ENCODE results near the gene MFGE8. TPM values are rescaled to one million over a fixed set of nuclear protein-coding genes. Genes with fewer than 3 reads are reported as not detected.

The MFGE8 gene
- total and polyA plus RNA-seq, 9 of the 15 experiments (the other 6 are each of a cell fraction or from before 2014, with no cell fraction given), result 2.3 to 142 (median 62.3) TPM

- Histone ChIP-seq H2AFZ (ENCODE audit: low read depth, low read length) (no peak overlapping the region), H3K9me3 (replicated peaks; ENCODE audit: control insufficient read depth, insufficient read depth, low read depth, low read length) (no peaks in the 10 kb centered on the region), H3K27me3 (ENCODE audit: control insufficient read depth in 2 of 2, insufficient read depth in 2 of 2, low read length in 2 of 2) (peaks cover 41 to 77% of the 10 kb centered on the region in 2 experiments; a peak in 4 of 5 replicates), H3K9me1 (ENCODE audit: control insufficient read depth, insufficient read depth, low read length) (peaks cover 5% of the 10 kb centered on the region), H3K9ac (ENCODE audit: insufficient read depth in 1 of 2, low read depth in 2 of 2, low read length in 2 of 2) (peak overlapping the region in 1 of 2 experiments; percentile 48; a peak in 1 of 4 replicates), H3K4me2 (ENCODE audit: insufficient read depth, low read length) (no peak overlapping the region), H3K79me2 (ENCODE audit: control insufficient read depth, insufficient read depth, low read length) (no peaks in the 10 kb centered on the region), H4K20me1 (replicated peaks; ENCODE audit: control insufficient read depth, insufficient read depth, low read length) (peaks cover 5% of the 10 kb centered on the region), H3K36me3 (ENCODE audit: control insufficient read depth, insufficient read depth, low read length) (no peaks in the 10 kb centered on the region), H3K27ac (ENCODE audit: extremely low read depth, low read depth, low read length) (no peak overlapping the region), H3K4me3 (no peak overlapping the region), H3K4me1 (replicated peaks in 1 of 2; ENCODE audit: control insufficient read depth in 2 of 2, insufficient read depth in 2 of 2, low read length in 2 of 2) (peaks cover 8 to 34% of the 10 kb centered on the region in 2 experiments; a peak in 4 of 5 replicates)
- no TSS peak for BruUV-seq (replicated peaks)
- ATAC-seq (no peak), DNase-seq (ENCODE audit: extremely low read depth in 1 of 4, low spot score in 3 of 4) (no peak), FAIRE-seq (no peak)
- no peak for TF ChIP-seq ESRRB (CRISPR knock-in tag; IDR thresholded peaks at IDR 0.05; ENCODE audit: borderline replicate concordance)
- TF ChIP-seq C11orf30 (IDR thresholded peaks at IDR 0.05; ENCODE audit: low read depth), result no peak
- TF ChIP-seq CEBPB (tag; IDR thresholded peaks at IDR 0.05), result no peak
- TF ChIP-seq ILF3 (IDR thresholded peaks at IDR 0.05; ENCODE audit: borderline replicate concordance), result no peak
- no peak for TF ChIP-seq NEUROD1 (IDR thresholded peaks at IDR 0.05; ENCODE audit: borderline replicate concordance, low read depth, low read length, partially characterized antibody)
- TF ChIP-seq CREBBP (IDR thresholded peaks at IDR 0.05; ENCODE audit: low read depth, low read length), result no peak
- TF ChIP-seq ZNF146 (CRISPR knock-in tag; IDR thresholded peaks at IDR 0.05; ENCODE audit: unreplicated experiment), result no peak
- TF ChIP-seq FUS (optimal IDR thresholded peaks at IDR 0.05; ENCODE audit: low read depth, low read length), result no peak
- TF ChIP-seq SP2 (IDR thresholded peaks at IDR 0.05; ENCODE audit: extremely low read depth, low read depth, low read length, poor library complexity, severe bottlenecking), result no peak
- TF ChIP-seq ZNF511 (CRISPR knock-in tag; IDR thresholded peaks at IDR 0.05), result no peak
- no peak for TF ChIP-seq ZNF354B (CRISPR knock-in tag; IDR thresholded peaks at IDR 0.05)
- TF ChIP-seq ZNF57 (CRISPR knock-in tag; IDR thresholded peaks at IDR 0.05), result no peak
- no peak for TF ChIP-seq ZNF512 (tag; IDR thresholded peaks at IDR 0.05)
- 17% methylated on average over 15 of the region's 15 CpGs for WGBS (ENCODE audit: insufficient coverage, low coverage, missing lambda C conversion rate)
- ChIA-PET POLR2A (interaction anchor here (0.6 to 1.0 kb wide), 2 partner anchors 8 to 40 kb away, joined by 3 read pairs; no protein-coding TSS in a partner anchor), CTCF (ENCODE audit: low intra/inter-chr PET ratio) (no interaction called here)
- intact Hi-C loops (cut with micrococcal nuclease), result loop anchor here (5.0 kb wide), 1 partner anchor 37 kb away; no protein-coding TSS in a partner anchor
- in situ Hi-C loops (cut with MboI), result no loop called here
Measured at GRCh38 chr15:88874275-88874674, 38.9 kb downstream of the MFGE8 start.

All from K562 (cell line).